ENCODE data around the gene LRTM2. TPM values are rescaled to one million over a fixed set of nuclear protein-coding genes. Genes with fewer than 3 reads are reported as not detected.
"Not testable (repeated sequence)": the region's sequence is repeated elsewhere in the genome, so short reads cannot be mapped to it uniquely, and the experiment has no call there.

The LRTM2 gene
- total and polyA plus RNA-seq, 2 of the 4 experiments (the other 2 are of a cell fraction): not detected

- ATAC-seq (ENCODE audit: low read depth): not testable (repeated sequence)
- WGBS, 2 experiments (ENCODE audit: extremely low coverage in 2 of 2, insufficient read length in 1 of 2): 90% methylated on average over 2 of the region's 28 CpGs; no CpG with 5 or more reads in 1 of the 2 experiments
These were observed 2.4 kb upstream of the LRTM2 start for GRCh38 chr12:1817928-1818327.

More at GRCh38 chr12:1817928-1818327, 2.4 kb upstream of the LRTM2 start:
- H3K9me3 ChIP-seq (ENCODE audit: control insufficient read depth, insufficient read depth, low read length); H2BK120ac ChIP-seq (ENCODE audit: low read depth, low read length); H3K18ac ChIP-seq (ENCODE audit: low read depth, low read length); H2AK5ac ChIP-seq (ENCODE audit: low read depth, low read length); H3K4ac ChIP-seq (ENCODE audit: low read depth, low read length); H3K4me3 ChIP-seq (ENCODE audit: insufficient read depth, low read depth, low read length); H3K36me3 ChIP-seq (ENCODE audit: control insufficient read depth, insufficient read depth, low read length); H3K79me1 ChIP-seq (ENCODE audit: low read depth in 1 of 2, low read length in 2 of 2); H4K5ac ChIP-seq (ENCODE audit: low read depth, low read length); H3K27ac ChIP-seq (ENCODE audit: insufficient read depth, low read length); H2AFZ ChIP-seq (replicated peaks; ENCODE audit: low read length, poor library complexity); H3K14ac ChIP-seq (replicated peaks; ENCODE audit: low read depth, low read length); BruUV-seq (replicated peaks); H3K4me2 ChIP-seq (ENCODE audit: low read depth, low read length); H3K9ac ChIP-seq (ENCODE audit: low read depth, low read length); POLR2A ChIA-PET (ENCODE audit: unreplicated experiment); H3K9me1 ChIP-seq (ENCODE audit: insufficient read depth, low read length); CTCF ChIA-PET; H3K23ac ChIP-seq (ENCODE audit: low read depth, low read length); H2BK20ac ChIP-seq (ENCODE audit: low read depth, low read length); H3K4me1 ChIP-seq (ENCODE audit: control insufficient read depth, insufficient read depth, low read length); H2BK15ac ChIP-seq (ENCODE audit: low read depth, low read length); dilution Hi-C loops (cut with HindIII; ENCODE audit: low sequenced_read_pairs, unreplicated experiment); H2AK9ac ChIP-seq (replicated peaks; ENCODE audit: low read depth, low read length, poor library complexity); H3K56ac ChIP-seq (ENCODE audit: extremely low read depth, insufficient read depth, low read length); H4K20me1 ChIP-seq (ENCODE audit: insufficient read depth, low read length); H4K8ac ChIP-seq (ENCODE audit: low read depth in 2 of 2, low read length in 2 of 2); H4K91ac ChIP-seq (ENCODE audit: insufficient read depth, low read depth, low read length); H2BK5ac ChIP-seq (ENCODE audit: low read depth, low read length, poor library complexity, severe bottlenecking); DNase-seq; intact Hi-C loops (cut with micrococcal nuclease): not testable (repeated sequence)
- in situ Hi-C loops (cut with MboI; ENCODE audit: low sequenced_read_pairs): loop anchor here (25.0 kb wide), 1 partner anchor 469 kb away; no protein-coding TSS in a partner anchor
- peaks cover 69% of the 10 kb centered on the region for H3K27me3 ChIP-seq (ENCODE audit: control insufficient read depth, insufficient read depth, low read length)

Measured in IMR-90 (cell line).